Fibroblast of lung (primary cell): ENCODE results near the gene ICAM3. TPM values are rescaled to one million over a fixed set of nuclear protein-coding genes. Genes with fewer than 3 reads are reported as not detected.

Source experiments
- DNase-seq, 2 donors: peaks; one replicate each; pipeline versions ENCODE4 v3.0.0 to v3.0.0-alpha.2; 2010; ENCODE audit warnings: low read depth in 2 of 2
- H2AFZ ChIP-seq: 2 replicates; pipeline ENCODE4 v1.5.1; 2012; ENCODE audit warnings: low read length, control low read depth, inconsistent platforms
- H3K27ac ChIP-seq: 2 replicates; pipeline ENCODE4 v1.5.1; 2011; ENCODE audit warnings: low read length, control low read depth; ENCODE audit not compliant: insufficient read depth
- H3K27me3 ChIP-seq: 2 replicates; pipeline ENCODE4 v1.5.1; 2011; ENCODE audit warnings: mild to moderate bottlenecking, low read length; ENCODE audit not compliant: control insufficient read depth, insufficient read depth
- H3K36me3 ChIP-seq: 2 replicates; pipeline ENCODE4 v1.5.1; 2011; ENCODE audit warnings: low read length; ENCODE audit not compliant: control insufficient read depth, insufficient read depth
- H3K4me1 ChIP-seq: 2 replicates; pipeline ENCODE4 v1.5.1; 2011; ENCODE audit warnings: low read length; ENCODE audit not compliant: control insufficient read depth, insufficient read depth; ENCODE audit errors: extremely low read depth
- H3K4me2 ChIP-seq: 2 replicates; pipeline ENCODE4 v1.5.1; 2011; ENCODE audit warnings: low read length, control low read depth; ENCODE audit not compliant: insufficient read depth; ENCODE audit errors: extremely low read depth
- H3K4me3 ChIP-seq, 4 experiments: fragments of 200-600 bp in 1 of 4; sonication (generic) in 1 of 4; replicated peaks in 1 of 4; 2 replicates each; pipeline ENCODE4 v1.5.1; 2011 to 2016; ENCODE audit warnings: low read length in 4 of 4, low read depth in 3 of 4, mild to moderate bottlenecking in 3 of 4, control low read depth in 2 of 4, inconsistent platforms in 1 of 4, mixed read lengths in 1 of 4; ENCODE audit not compliant: insufficient read depth in 1 of 4; ENCODE audit errors: control extremely low read depth in 1 of 4
- H3K79me2 ChIP-seq: 2 replicates; pipeline ENCODE4 v1.5.1; 2012; ENCODE audit warnings: mild to moderate bottlenecking, low read length, inconsistent platforms; ENCODE audit not compliant: control insufficient read depth, insufficient read depth
- H3K9ac ChIP-seq: 2 replicates; pipeline ENCODE4 v1.5.1; 2011; ENCODE audit warnings: mild to moderate bottlenecking, low read length, control low read depth; ENCODE audit not compliant: insufficient read depth
- H3K9me3 ChIP-seq: 2 replicates; pipeline ENCODE4 v1.5.1; 2012; ENCODE audit warnings: low read depth, low read length; ENCODE audit not compliant: control insufficient read depth, insufficient read depth
- H4K20me1 ChIP-seq: 2 replicates; pipeline ENCODE4 v1.5.1; 2011; ENCODE audit warnings: low read length; ENCODE audit not compliant: control insufficient read depth, insufficient read depth; ENCODE audit errors: extremely low read depth
- EZH2 ChIP-seq: IDR thresholded peaks from 2 replicates; pipeline ENCODE4 v1.5.1; 2012; ENCODE audit warnings: low read length, control low read depth, mild to moderate bottlenecking; ENCODE audit errors: missing control alignments
- polyA plus RNA-seq, 2 donors: library from polyadenylated mRNA; depleted of rRNA in 1 of 2; stranded (reverse) in 1 of 2; unstranded in 1 of 2; fragments of >200 nt; gene quantifications; 2 replicates each; pipeline ENCODE4 v1.2.1, GENCODE V29; 2011 to 2012; ENCODE audit warnings: missing spikeins in 1 of 2
- total RNA-seq: library from RNA; depleted of rRNA; stranded (reverse); fragments of >200 nt; gene quantifications from 2 replicates; pipeline ENCODE4 v1.2.1, GENCODE V29; 2014
- TF ChIP-seq, protein P1 (sequence below), 2 donors: IDR thresholded peaks in 1 of 2; conservative IDR thresholded peaks in 1 of 2; 1 replicate in 1 of 2; 2 replicates in 1 of 2; pipeline ENCODE4 v1.5.1; 2011 to 2012; ENCODE audit warnings: low read length in 2 of 2, control low read depth in 1 of 2, inconsistent platforms in 1 of 2, low read depth in 1 of 2, mild to moderate bottlenecking in 1 of 2

The ICAM3 gene
- total and polyA plus RNA-seq, 2 donors (not counting 1 experiment from before 2014, with no cell fraction given), result 4.3 to 4.5 TPM

DNA sequence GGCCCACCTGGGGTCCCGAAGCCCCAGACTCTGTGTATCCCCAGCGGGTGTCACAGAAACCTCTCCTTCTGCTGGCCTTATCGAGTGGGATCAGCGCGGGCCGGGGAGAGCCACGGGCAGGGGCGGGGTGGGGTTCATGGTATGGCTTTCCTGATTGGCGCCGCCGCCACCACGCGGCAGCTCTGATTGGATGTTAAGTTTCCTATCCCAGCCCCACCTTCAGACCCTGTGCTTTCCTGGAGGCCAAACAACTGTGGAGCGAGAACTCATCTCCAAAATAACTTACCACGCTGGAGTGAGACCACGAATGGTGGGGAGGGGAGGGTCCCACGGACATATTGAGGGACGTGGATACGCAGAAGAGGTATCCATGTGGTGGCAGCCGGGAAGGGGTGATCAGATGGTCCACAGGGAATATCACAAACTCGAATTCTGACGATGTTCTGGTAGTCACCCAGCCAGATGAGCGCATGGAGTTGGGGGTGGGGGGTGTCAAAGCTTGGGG is 50.7 kb downstream of the ICAM3 start:
- Histone ChIP-seq H2AFZ (no peak overlapping the region), H3K79me2 (no peaks in the 10 kb centered on the region), H3K27me3 (peaks cover 35% of the 10 kb centered on the region), H3K36me3 (no peaks in the 10 kb centered on the region), H3K9ac (no peak overlapping the region), H3K27ac (no peak overlapping the region), H3K4me2 (no peak overlapping the region), H3K4me1 (peaks cover 10% of the 10 kb centered on the region), H3K9me3 (no peaks in the 10 kb centered on the region), H4K20me1 (no peaks in the 10 kb centered on the region), H3K4me3 (peak overlapping the region in 2 of 4 experiments; percentile 7 to 57)
- DNase-seq, result peak in 1 of 2 donors; percentile 49
- TF ChIP-seq EZH2, result no peak
- TF ChIP-seq, protein P1, sequence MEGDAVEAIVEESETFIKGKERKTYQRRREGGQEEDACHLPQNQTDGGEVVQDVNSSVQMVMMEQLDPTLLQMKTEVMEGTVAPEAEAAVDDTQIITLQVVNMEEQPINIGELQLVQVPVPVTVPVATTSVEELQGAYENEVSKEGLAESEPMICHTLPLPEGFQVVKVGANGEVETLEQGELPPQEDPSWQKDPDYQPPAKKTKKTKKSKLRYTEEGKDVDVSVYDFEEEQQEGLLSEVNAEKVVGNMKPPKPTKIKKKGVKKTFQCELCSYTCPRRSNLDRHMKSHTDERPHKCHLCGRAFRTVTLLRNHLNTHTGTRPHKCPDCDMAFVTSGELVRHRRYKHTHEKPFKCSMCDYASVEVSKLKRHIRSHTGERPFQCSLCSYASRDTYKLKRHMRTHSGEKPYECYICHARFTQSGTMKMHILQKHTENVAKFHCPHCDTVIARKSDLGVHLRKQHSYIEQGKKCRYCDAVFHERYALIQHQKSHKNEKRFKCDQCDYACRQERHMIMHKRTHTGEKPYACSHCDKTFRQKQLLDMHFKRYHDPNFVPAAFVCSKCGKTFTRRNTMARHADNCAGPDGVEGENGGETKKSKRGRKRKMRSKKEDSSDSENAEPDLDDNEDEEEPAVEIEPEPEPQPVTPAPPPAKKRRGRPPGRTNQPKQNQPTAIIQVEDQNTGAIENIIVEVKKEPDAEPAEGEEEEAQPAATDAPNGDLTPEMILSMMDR (conservative IDR thresholded peaks at IDR 0.05 in 1 of 2, IDR thresholded peaks at IDR 0.05 in 1 of 2; ENCODE audit: low read depth in 1 of 2, low read length in 2 of 2), result no peak

DNA sequence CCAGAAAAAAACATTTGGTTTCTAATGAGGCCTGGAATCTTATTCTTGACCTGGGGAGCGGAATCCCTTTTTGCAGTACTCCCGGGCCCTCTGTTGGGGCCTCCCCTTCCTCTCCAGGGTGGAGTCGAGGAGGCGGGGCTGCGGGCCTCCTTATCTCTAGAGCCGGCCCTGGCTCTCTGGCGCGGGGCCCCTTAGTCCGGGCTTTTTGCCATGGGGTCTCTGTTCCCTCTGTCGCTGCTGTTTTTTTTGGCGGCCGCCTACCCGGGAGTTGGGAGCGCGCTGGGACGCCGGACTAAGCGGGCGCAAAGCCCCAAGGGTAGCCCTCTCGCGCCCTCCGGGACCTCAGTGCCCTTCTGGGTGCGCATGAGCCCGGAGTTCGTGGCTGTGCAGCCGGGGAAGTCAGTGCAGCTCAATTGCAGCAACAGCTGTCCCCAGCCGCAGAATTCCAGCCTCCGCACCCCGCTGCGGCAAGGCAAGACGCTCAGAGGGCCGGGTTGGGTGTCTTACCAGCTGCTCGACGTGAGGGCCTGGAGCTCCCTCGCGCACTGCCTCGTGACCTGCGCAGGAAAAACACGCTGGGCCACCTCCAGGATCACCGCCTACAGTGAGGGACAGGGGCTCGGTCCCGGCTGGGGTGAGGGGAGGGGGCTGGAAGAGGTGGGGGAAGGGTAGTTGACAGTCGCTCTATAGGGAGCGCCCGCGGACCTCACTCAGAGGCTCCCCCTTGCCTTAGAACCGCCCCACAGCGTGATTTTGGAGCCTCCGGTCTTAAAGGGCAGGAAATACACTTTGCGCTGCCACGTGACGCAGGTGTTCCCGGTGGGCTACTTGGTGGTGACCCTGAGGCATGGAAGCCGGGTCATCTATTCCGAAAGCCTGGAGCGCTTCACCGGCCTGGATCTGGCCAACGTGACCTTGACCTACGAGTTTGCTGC is 52.4 kb downstream of the ICAM3 start, which contains the start of gene ICAM4:
Gene ICAM4, plus strand, starts transcription at position 153 of the 935 bp plus-strand sequence. Its CDS starts 58 bp downstream, at position 211.
- H3K4me3 ChIP-seq, result no peak within 1 kb of the TSS
- H3K27ac ChIP-seq, result no peak within 1 kb of the TSS
- DNase-seq, result peak in 1 of 2 donors; percentile 83
- no peak within 1 kb of the TSS for H2AFZ ChIP-seq
- no peaks in the 10 kb centered on the region for H3K79me2 ChIP-seq
- H4K20me1 ChIP-seq, result no peaks in the 10 kb centered on the region
- no peak for TF ChIP-seq EZH2
- TF ChIP-seq, protein P1 (conservative IDR thresholded peaks at IDR 0.05 in 1 of 2, IDR thresholded peaks at IDR 0.05 in 1 of 2; ENCODE audit: low read depth in 1 of 2, low read length in 2 of 2), result no peak
- peaks cover 24% of the 10 kb centered on the region for H3K27me3 ChIP-seq
- no peak within 1 kb of the TSS for H3K9ac ChIP-seq
- H3K4me2 ChIP-seq, result peak within 1 kb of the TSS; percentile 25
- H3K36me3 ChIP-seq, result no peaks in the 10 kb centered on the region
- H3K9me3 ChIP-seq, result no peaks in the 10 kb centered on the region
- peaks cover 10% of the 10 kb centered on the region for H3K4me1 ChIP-seq

GRCh38 chr19:10285393-10285792 is 54.0 kb downstream of the ICAM3 start:
- TF ChIP-seq, protein P1 (conservative IDR thresholded peaks at IDR 0.05 in 1 of 2, IDR thresholded peaks at IDR 0.05 in 1 of 2; ENCODE audit: low read depth in 1 of 2, low read length in 2 of 2), result no peak
- no peak for TF ChIP-seq EZH2
- H2AFZ ChIP-seq, result no peak overlapping the region
- H3K4me3 ChIP-seq, result no peak overlapping the region
- H3K4me2 ChIP-seq, result no peak overlapping the region
- H3K27ac ChIP-seq, result no peak overlapping the region
- no peaks in the 10 kb centered on the region for H3K36me3 ChIP-seq
- H3K4me1 ChIP-seq, result peaks cover 5% of the 10 kb centered on the region
- no peak for DNase-seq
- no peaks in the 10 kb centered on the region for H3K79me2 ChIP-seq
- no peak overlapping the region for H3K9ac ChIP-seq
- H3K9me3 ChIP-seq, result no peaks in the 10 kb centered on the region
- H3K27me3 ChIP-seq, result peaks cover 11% of the 10 kb centered on the region
- no peaks in the 10 kb centered on the region for H4K20me1 ChIP-seq
